Fibroblast of pulmonary artery (primary cell): Measurements from ENCODE around the gene LOXHD1.

Source experiments
- DNase-seq: peaks from one replicate; pipeline ENCODE4 v3.0.0-alpha.2; 2010; ENCODE audit warnings: low read depth
- H3K4me3 ChIP-seq: replicated peaks from 2 replicates; pipeline ENCODE4 v1.5.1; 2011; ENCODE audit warnings: low read depth, mild to moderate bottlenecking, control low read depth, low read length, moderate library complexity
- TF ChIP-seq, protein P1 (sequence below): IDR thresholded peaks from 2 replicates; pipeline ENCODE4 v1.5.1; 2011; ENCODE audit warnings: mild to moderate bottlenecking, control low read depth, low read length, inconsistent platforms; ENCODE audit errors: missing control alignments

LOXHD1 gene

DNA sequence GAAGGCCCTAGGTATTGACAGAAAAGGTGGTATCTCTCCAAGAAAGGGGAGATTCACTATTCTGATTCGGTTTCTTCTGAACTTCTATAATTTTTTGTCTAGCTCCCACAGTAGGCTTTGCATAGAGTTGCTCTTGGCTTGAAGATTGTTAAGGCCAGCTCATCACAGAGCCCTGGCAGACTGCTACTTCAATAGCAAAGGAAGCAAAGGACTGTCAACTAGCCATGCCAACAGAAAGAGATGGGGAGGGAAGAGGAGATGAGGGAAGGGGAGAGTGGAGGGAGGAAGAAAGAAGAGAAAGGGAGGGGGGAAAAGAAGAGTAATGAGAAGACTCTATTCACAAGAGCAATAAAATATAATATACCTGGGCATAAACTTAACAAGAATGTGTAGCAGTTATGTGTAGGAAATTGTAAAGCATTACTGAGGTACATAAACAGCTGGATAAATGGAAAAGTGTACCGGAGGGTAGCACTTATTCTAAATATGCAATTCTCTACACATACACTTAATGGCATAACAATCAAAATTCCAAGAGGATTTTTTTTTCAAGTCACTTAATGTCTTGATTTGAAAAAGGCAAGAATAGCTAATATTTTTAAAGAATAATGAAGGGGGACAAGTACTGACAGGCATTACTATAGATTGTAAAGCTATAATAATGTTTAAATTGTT is 102.5 kb downstream of the LOXHD1 start:
- no peak for DNase-seq
- TF ChIP-seq, protein P1, sequence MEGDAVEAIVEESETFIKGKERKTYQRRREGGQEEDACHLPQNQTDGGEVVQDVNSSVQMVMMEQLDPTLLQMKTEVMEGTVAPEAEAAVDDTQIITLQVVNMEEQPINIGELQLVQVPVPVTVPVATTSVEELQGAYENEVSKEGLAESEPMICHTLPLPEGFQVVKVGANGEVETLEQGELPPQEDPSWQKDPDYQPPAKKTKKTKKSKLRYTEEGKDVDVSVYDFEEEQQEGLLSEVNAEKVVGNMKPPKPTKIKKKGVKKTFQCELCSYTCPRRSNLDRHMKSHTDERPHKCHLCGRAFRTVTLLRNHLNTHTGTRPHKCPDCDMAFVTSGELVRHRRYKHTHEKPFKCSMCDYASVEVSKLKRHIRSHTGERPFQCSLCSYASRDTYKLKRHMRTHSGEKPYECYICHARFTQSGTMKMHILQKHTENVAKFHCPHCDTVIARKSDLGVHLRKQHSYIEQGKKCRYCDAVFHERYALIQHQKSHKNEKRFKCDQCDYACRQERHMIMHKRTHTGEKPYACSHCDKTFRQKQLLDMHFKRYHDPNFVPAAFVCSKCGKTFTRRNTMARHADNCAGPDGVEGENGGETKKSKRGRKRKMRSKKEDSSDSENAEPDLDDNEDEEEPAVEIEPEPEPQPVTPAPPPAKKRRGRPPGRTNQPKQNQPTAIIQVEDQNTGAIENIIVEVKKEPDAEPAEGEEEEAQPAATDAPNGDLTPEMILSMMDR, result no peak
- no peak overlapping the region for H3K4me3 ChIP-seq

DNA sequence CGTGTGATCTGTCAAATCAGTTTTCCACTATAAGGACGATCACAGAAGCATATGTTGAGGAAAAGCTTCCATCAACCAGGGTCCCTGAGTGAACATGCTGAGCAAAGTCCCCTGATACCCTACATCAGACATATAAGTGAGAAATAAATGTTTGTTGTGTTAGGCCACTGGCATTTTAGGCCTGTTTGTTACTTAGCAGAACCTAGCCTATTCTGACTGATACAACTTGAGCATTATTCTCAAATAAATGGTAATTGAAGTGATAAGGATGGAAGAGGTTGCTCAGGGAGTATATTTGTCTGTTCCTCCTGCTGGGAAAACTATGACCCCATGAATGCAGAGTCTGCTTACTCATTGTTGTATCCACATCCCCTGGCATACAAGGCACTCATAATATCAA is 106.4 kb downstream of the LOXHD1 start:
- TF ChIP-seq, protein P1, result no peak
- H3K4me3 ChIP-seq, result no peak overlapping the region
- DNase-seq, result no peak

DNA sequence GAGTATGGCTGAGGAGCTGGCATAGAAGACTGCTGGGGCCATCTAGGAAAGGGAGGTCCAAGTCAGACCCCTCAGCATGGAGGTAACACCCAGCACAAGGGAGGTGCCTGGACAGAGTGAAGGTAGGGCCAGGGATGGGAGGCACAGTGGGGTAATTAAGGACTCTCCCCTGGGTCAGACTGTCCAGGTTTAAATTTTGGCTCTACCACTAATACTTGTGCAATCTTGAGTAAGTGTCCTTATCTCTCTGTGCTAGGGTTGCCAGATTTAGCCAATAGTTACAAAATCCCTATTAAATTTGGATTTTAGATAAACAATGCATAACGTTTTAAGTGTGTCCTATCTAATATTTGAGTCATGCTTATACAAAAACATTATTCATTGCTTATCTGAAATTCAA is 109.5 kb downstream of the LOXHD1 start:
- no peak overlapping the region for H3K4me3 ChIP-seq
- no peak for DNase-seq

DNA sequence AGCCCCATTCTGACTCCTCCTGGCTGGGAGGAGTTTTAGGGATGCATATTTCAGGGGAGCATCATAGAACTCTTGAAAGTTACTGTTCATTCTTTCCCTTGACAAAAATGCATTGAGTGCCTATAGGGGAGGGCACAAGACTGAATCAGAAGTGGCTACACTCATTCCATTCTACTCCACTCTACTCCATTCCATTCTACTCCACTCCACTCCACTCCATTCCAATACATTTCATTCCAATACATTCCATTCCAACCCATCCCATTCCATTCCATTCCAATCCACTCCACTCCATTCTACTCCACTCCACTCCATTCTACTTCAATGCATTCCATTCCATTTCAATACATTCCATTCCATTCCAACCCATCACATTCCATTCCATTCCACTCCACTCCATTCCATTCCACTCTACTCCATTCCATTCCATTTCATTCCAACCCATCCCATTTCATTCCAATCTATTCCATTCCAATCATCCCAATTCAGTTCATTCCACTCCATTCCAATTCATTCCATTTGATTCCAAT is 110.8 kb downstream of the LOXHD1 start:
- TF ChIP-seq, protein P1, result no peak
- no peak overlapping the region for H3K4me3 ChIP-seq
- no peak for DNase-seq

More for the DNA sequence above, 109.5 kb downstream of the LOXHD1 start:
- TF ChIP-seq, protein P1, result no peak

DNA sequence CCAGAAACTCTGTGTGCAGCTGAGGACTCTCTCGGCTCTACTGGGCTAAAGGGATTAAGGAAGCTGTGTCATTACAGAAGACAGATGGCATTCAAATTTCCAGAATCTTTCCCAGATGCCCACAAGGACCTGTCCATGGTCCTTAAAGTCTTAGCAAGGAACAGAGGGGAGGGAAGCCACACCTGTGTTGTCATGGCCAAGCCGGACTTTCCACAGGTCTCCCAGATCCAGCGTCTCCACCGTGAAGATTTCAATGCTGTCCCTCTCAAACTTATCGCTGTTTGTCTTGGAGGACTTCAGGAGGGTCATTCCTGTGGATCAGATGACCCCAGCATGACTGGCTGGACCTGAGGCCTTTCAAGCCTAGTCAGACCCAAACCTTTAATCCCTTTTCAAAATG is 114.5 kb downstream of the LOXHD1 start:
- TF ChIP-seq, protein P1, result no peak
- DNase-seq, result peak; percentile 1
- H3K4me3 ChIP-seq, result no peak overlapping the region

DNA sequence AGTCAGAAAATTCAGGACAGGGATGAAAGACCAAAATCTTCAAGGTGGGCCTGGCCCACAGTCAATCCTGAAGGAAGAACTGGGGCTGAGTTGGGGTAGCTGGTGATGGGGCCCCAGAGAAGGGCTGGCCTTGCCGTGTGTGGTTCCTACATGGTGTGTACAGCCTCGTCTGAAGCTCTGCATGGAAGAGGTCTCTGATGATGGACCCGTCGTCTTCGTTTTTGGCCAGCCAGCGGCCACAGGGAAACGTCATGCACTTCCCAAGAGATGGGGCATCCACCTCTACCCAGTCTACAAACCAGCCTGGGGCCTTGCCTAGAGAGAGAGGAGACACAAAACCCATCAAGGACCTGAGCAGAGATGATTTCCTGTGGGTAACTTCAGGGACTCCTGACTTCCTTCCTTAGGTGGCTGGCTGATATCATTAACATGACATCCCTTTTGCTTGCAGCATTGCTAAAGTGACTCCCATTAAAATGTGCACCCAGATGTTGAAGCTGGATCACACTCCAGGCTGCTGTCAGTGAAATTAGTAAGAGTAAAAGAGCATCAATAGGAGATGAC is 115.3 kb downstream of the LOXHD1 start:
- TF ChIP-seq, protein P1, result no peak
- DNase-seq, result no peak
- no peak overlapping the region for H3K4me3 ChIP-seq
